OCI-LY3 (cell line): ENCODE measurements around the gene PHACTR3.

ENCODE experiments used
- H2AFZ ChIP-seq: fragments of 200-600, 300-600 bp; shearing (Covaris generic); 2 replicates; pipeline ENCODE4 v1.6.0; 2014; ENCODE audit warnings: antibody characterized with exemption, low read depth, low read length
- H3K27ac ChIP-seq: fragments of 200-600, 300-600 bp; sonication (generic); 2 replicates; pipeline ENCODE4 v1.5.1; 2014; ENCODE audit warnings: mild to moderate bottlenecking, low read length, moderate library complexity, mixed read lengths
- H3K27me3 ChIP-seq: fragments of 200-600, 300-600 bp; sonication (generic); 2 replicates; pipeline ENCODE4 v1.6.1; 2014; ENCODE audit warnings: low read depth, low read length, mixed read lengths
- H3K36me3 ChIP-seq: fragments of 200-600, 300-600 bp; sonication (generic); replicated peaks from 2 replicates; pipeline ENCODE3; 2014; ENCODE audit warnings: low read depth, low read length, mixed read lengths
- H3K4me1 ChIP-seq: fragments of 300-600, 200-600 bp; sonication (generic); 2 replicates; pipeline ENCODE4 v1.6.1; 2014; ENCODE audit warnings: low read length, mixed read lengths
- H3K4me2 ChIP-seq: fragments of 200-600, 300-600 bp; sonication (generic); 2 replicates; pipeline ENCODE4 v1.6.1; 2014; ENCODE audit warnings: low read length, mixed read lengths
- H3K4me3 ChIP-seq: fragments of 300-600, 200-600 bp; sonication (generic); 2 replicates; pipeline ENCODE4 v1.5.1; 2014; ENCODE audit warnings: antibody characterized with exemption, mild to moderate bottlenecking, low read length, moderate library complexity
- H3K79me2 ChIP-seq: fragments of 300-600, 200-600 bp; shearing (Covaris generic); 2 replicates; pipeline ENCODE4 v1.6.1; 2014; ENCODE audit warnings: mild to moderate bottlenecking, low read length, mixed read lengths
- H3K9ac ChIP-seq: fragments of 300-600, 200-600 bp; shearing (Covaris generic); 2 replicates; pipeline ENCODE4 v1.6.0; 2014; ENCODE audit warnings: mild to moderate bottlenecking, low read length, moderate library complexity
- H3K9me3 ChIP-seq: fragments of 200-600, 300-600 bp; shearing (Covaris generic); 2 replicates; pipeline ENCODE4 v1.6.1; 2014; ENCODE audit warnings: low read length, mixed read lengths; ENCODE audit not compliant: insufficient read depth
- H4K20me1 ChIP-seq: fragments of 200-600, 300-600 bp; sonication (generic); 2 replicates; pipeline ENCODE4 v1.6.1; 2016; ENCODE audit warnings: low read length, mixed read lengths; ENCODE audit not compliant: insufficient read depth
- CTCF ChIP-seq: fragments of 200-600, 300-600 bp; sonication (generic); IDR thresholded peaks from 2 replicates; pipeline ENCODE4 v1.5.1; 2014; ENCODE audit warnings: antibody characterized with exemption, low read length, low read depth
- EZH2phosphoT487 ChIP-seq: fragments of 200-600 bp; shearing (Covaris generic); IDR thresholded peaks from 2 replicates; pipeline ENCODE4 v1.6.1; 2018; ENCODE audit warnings: antibody characterized with exemption, mixed run types, low read depth

The PHACTR3 gene

GRCh38 chr20:59584278-59584925 lies 19.9 kb upstream of the PHACTR3 start:
- Histone ChIP-seq H3K4me2 (no peak overlapping the region), H4K20me1 (no peaks in the 10 kb centered on the region), H3K9me3 (no peaks in the 10 kb centered on the region), H3K4me3 (no peak overlapping the region), H3K27me3 (peaks cover 32% of the 10 kb centered on the region), H3K36me3 (no peaks in the 10 kb centered on the region), H3K79me2 (no peaks in the 10 kb centered on the region), H3K27ac (no peak overlapping the region), H3K4me1 (no peaks in the 10 kb centered on the region), H3K9ac (no peak overlapping the region), H2AFZ (no peak overlapping the region)
- TF ChIP-seq EZH2phosphoT487 (no peak), CTCF (no peak)

- Histone ChIP-seq H3K4me2 (no peak overlapping the region), H3K4me3 (no peak overlapping the region), H3K79me2 (no peaks in the 10 kb centered on the region), H3K36me3 (no peaks in the 10 kb centered on the region), H2AFZ (no peak overlapping the region), H3K9ac (no peak overlapping the region), H3K4me1 (no peaks in the 10 kb centered on the region), H4K20me1 (no peaks in the 10 kb centered on the region), H3K27ac (no peak overlapping the region), H3K27me3 (peaks cover 32% of the 10 kb centered on the region), H3K9me3 (no peaks in the 10 kb centered on the region)
- no peak for TF ChIP-seq EZH2phosphoT487
- TF ChIP-seq CTCF, result no peak
Observed at GRCh38 chr20:59585714-59586409, 18.5 kb upstream of the PHACTR3 start.

DNA sequence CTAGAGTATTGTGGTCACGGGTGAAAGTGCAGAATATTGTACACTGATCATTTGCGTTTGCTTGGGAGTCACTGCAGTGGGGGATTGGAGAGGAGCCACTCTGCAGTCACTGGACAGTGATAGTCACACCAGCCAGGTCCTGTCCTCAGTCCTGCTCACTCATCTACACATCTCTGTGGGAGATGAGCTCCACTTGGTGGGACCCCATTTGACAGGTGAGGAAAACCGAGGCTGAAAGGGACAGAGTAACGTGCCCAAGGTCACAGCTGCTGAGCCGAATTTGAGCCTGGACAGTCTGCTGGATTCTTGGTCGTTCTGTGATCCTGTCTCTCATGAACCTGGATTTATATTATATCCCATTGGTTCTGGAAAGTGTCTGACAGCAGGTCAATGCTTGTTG lies 17.7 kb upstream of the PHACTR3 start:
- Histone ChIP-seq H3K9me3 (no peaks in the 10 kb centered on the region), H3K4me1 (no peaks in the 10 kb centered on the region), H3K27ac (no peak overlapping the region), H3K79me2 (no peaks in the 10 kb centered on the region), H3K9ac (no peak overlapping the region), H3K4me3 (no peak overlapping the region), H3K4me2 (no peak overlapping the region), H4K20me1 (no peaks in the 10 kb centered on the region), H3K36me3 (no peaks in the 10 kb centered on the region), H3K27me3 (peaks cover 37% of the 10 kb centered on the region), H2AFZ (no peak overlapping the region)
- no peak for TF ChIP-seq CTCF
- TF ChIP-seq EZH2phosphoT487, result no peak

- Histone ChIP-seq H3K4me3 (no peak overlapping the region), H3K36me3 (no peaks in the 10 kb centered on the region), H3K27ac (no peak overlapping the region), H3K9me3 (no peaks in the 10 kb centered on the region), H3K4me2 (no peak overlapping the region), H2AFZ (no peak overlapping the region), H3K9ac (no peak overlapping the region), H3K79me2 (no peaks in the 10 kb centered on the region), H3K27me3 (peaks cover 45% of the 10 kb centered on the region), H3K4me1 (no peaks in the 10 kb centered on the region), H4K20me1 (no peaks in the 10 kb centered on the region)
- TF ChIP-seq EZH2phosphoT487 (no peak), CTCF (no peak)
Observed at GRCh38 chr20:59587570-59587969, 16.8 kb upstream of the PHACTR3 start.
